ENCODE measurements around the gene C1orf198.

Gene C1orf198

GRCh38 chr1:230844561-230844960, 23.8 kb downstream of the C1orf198 start:
- Histone ChIP-seq H3K4me1 (ENCODE audit: control insufficient read depth, low read depth, low read length) (no peaks in the 10 kb centered on the region), H3K4ac (ENCODE audit: low read depth, low read length) (no peak overlapping the region), H3K4me3 (ENCODE audit: low read length) (no peak overlapping the region), H2AK5ac (ENCODE audit: low read length) (no peak overlapping the region), H2BK15ac (replicated peaks; ENCODE audit: low read depth) (no peak overlapping the region), H3K56ac (ENCODE audit: low read length) (no peak overlapping the region), H2BK120ac (ENCODE audit: low read depth, low read length) (no peak overlapping the region), H3K4me2 (ENCODE audit: low read length) (no peak overlapping the region), H2BK5ac (ENCODE audit: low read length) (no peak overlapping the region), H3K79me2 (ENCODE audit: control insufficient read depth, insufficient read depth, low read length) (no peaks in the 10 kb centered on the region), H3K27ac (ENCODE audit: low read depth, low read length) (no peak overlapping the region), H3K23ac (ENCODE audit: low read length) (no peak overlapping the region), H4K5ac (ENCODE audit: low read length) (no peak overlapping the region), H4K8ac (ENCODE audit: low read depth, low read length) (no peak overlapping the region), H3K18ac (ENCODE audit: low read length) (no peak overlapping the region), H3K36me3 (ENCODE audit: control insufficient read depth, insufficient read depth, low read length) (peaks cover 2% of the 10 kb centered on the region), H3K27me3 (ENCODE audit: insufficient read depth, low read length, poor library complexity) (no peaks in the 10 kb centered on the region), H3K9ac (ENCODE audit: low read length) (no peak overlapping the region), H3K79me1 (ENCODE audit: low read length) (peaks cover 12% of the 10 kb centered on the region)
- WGBS (ENCODE audit: extremely low coverage, insufficient coverage, low lambda C conversion rate): no CpG with 5 or more reads among the region's 4 CpGs
- DNase-seq: no peak

- H3K79me2 ChIP-seq (ENCODE audit: control insufficient read depth, insufficient read depth, low read length): no peaks in the 10 kb centered on the region
- H2BK15ac ChIP-seq (replicated peaks; ENCODE audit: low read depth): no peak overlapping the region
- no peak overlapping the region for H3K56ac ChIP-seq (ENCODE audit: low read length)
- no peak overlapping the region for H3K23ac ChIP-seq (ENCODE audit: low read length)
- H3K79me1 ChIP-seq (ENCODE audit: low read length): peaks cover 7% of the 10 kb centered on the region
- peaks cover 2% of the 10 kb centered on the region for H3K36me3 ChIP-seq (ENCODE audit: control insufficient read depth, insufficient read depth, low read length)
- no peak overlapping the region for H2BK120ac ChIP-seq (ENCODE audit: low read depth, low read length)
- no peak overlapping the region for H3K4ac ChIP-seq (ENCODE audit: low read depth, low read length)
- no peak overlapping the region for H3K18ac ChIP-seq (ENCODE audit: low read length)
- no CpG with 5 or more reads among the region's 28 CpGs for WGBS (ENCODE audit: extremely low coverage, insufficient coverage, low lambda C conversion rate)
- no peak overlapping the region for H3K27ac ChIP-seq (ENCODE audit: low read depth, low read length)
- H3K27me3 ChIP-seq (ENCODE audit: insufficient read depth, low read length, poor library complexity): no peaks in the 10 kb centered on the region
- no peak overlapping the region for H2BK5ac ChIP-seq (ENCODE audit: low read length)
- DNase-seq: no peak
- H3K9ac ChIP-seq (ENCODE audit: low read length): no peak overlapping the region
- H2AK5ac ChIP-seq (ENCODE audit: low read length): no peak overlapping the region
- H3K4me1 ChIP-seq (ENCODE audit: control insufficient read depth, low read depth, low read length): no peaks in the 10 kb centered on the region
- H3K4me2 ChIP-seq (ENCODE audit: low read length): no peak overlapping the region
- no peak overlapping the region for H3K4me3 ChIP-seq (ENCODE audit: low read length)
- no peak overlapping the region for H4K5ac ChIP-seq (ENCODE audit: low read length)
- no peak overlapping the region for H4K8ac ChIP-seq (ENCODE audit: low read depth, low read length)
Observed at GRCh38 chr1:230843503-230844309, 24.6 kb downstream of the C1orf198 start.

DNA sequence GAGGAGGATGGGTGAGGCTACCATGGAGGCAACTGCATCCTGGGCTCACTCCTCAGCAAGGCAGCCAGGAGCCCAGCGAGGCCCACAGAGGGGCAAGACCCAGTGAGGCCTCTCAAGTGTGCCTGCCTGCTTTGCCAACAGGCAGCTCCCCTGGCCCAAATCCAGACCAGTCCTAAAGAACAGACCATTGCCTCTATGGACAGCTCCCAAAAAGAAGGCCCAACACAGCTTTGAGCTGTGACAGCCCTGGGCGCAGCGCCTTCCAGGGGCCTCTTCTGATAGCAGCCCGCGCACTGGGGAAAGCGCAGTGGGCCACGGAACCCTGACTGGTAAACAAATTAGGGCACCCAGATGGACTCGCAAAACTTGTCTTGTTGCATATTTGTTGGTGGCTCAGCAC, 25.5 kb downstream of the C1orf198 start:
- DNase-seq: no peak
- WGBS (ENCODE audit: extremely low coverage, insufficient coverage, low lambda C conversion rate): no CpG with 5 or more reads among the region's 8 CpGs
- no peak overlapping the region for H3K4me3 ChIP-seq (ENCODE audit: low read length)

DNA sequence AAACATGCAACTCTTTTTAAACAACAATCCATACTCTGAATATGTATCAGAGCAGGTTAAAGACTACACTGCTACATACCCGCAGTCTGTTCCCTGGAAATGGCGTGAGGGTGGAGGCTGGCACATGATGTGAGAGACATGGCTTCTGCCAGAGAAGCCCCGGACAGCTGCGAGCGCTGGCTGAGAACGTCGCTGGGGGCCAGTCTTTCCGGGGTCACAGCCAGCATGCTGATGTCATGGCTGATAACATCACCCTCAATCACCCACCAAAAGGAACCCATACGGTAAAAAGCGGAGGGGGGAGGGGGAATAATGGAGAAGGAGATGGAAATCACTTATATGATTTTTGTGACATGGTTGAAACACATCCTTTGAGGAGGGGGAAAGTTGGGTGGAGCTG, 29.1 kb downstream of the C1orf198 start:
- peaks cover 2% of the 10 kb centered on the region for H3K36me3 ChIP-seq (ENCODE audit: control insufficient read depth, insufficient read depth, low read length)

More for the DNA sequence above, 25.5 kb downstream of the C1orf198 start:
- no peak overlapping the region for H3K23ac ChIP-seq (ENCODE audit: low read length)
- no peak overlapping the region for H3K18ac ChIP-seq (ENCODE audit: low read length)
- H3K4ac ChIP-seq (ENCODE audit: low read depth, low read length): no peak overlapping the region
- H3K27me3 ChIP-seq (ENCODE audit: insufficient read depth, low read length, poor library complexity): no peaks in the 10 kb centered on the region
- no peak overlapping the region for H4K8ac ChIP-seq (ENCODE audit: low read depth, low read length)
- H3K79me2 ChIP-seq (ENCODE audit: control insufficient read depth, insufficient read depth, low read length): no peaks in the 10 kb centered on the region
- no peak overlapping the region for H4K5ac ChIP-seq (ENCODE audit: low read length)
- H3K27ac ChIP-seq (ENCODE audit: low read depth, low read length): no peak overlapping the region
- H3K36me3 ChIP-seq (ENCODE audit: control insufficient read depth, insufficient read depth, low read length): peaks cover 2% of the 10 kb centered on the region
- peaks cover 5% of the 10 kb centered on the region for H3K79me1 ChIP-seq (ENCODE audit: low read length)
- H3K4me2 ChIP-seq (ENCODE audit: low read length): no peak overlapping the region
- no peak overlapping the region for H3K56ac ChIP-seq (ENCODE audit: low read length)
- H2AK5ac ChIP-seq (ENCODE audit: low read length): no peak overlapping the region
- no peak overlapping the region for H3K9ac ChIP-seq (ENCODE audit: low read length)
- H2BK15ac ChIP-seq (replicated peaks; ENCODE audit: low read depth): no peak overlapping the region
- no peaks in the 10 kb centered on the region for H3K4me1 ChIP-seq (ENCODE audit: control insufficient read depth, low read depth, low read length)
- H2BK5ac ChIP-seq (ENCODE audit: low read length): no peak overlapping the region
- H2BK120ac ChIP-seq (ENCODE audit: low read depth, low read length): no peak overlapping the region

GRCh38 chr1:230836793-230837192, 31.5 kb downstream of the C1orf198 start:
- H3K79me1 ChIP-seq (ENCODE audit: low read length): peaks cover 2% of the 10 kb centered on the region
- peaks cover 2% of the 10 kb centered on the region for H3K4me1 ChIP-seq (ENCODE audit: control insufficient read depth, low read depth, low read length)
- no peak overlapping the region for H2BK120ac ChIP-seq (ENCODE audit: low read depth, low read length)
- no peak overlapping the region for H4K5ac ChIP-seq (ENCODE audit: low read length)
- H3K27me3 ChIP-seq (ENCODE audit: insufficient read depth, low read length, poor library complexity): no peaks in the 10 kb centered on the region
- H3K4me2 ChIP-seq (ENCODE audit: low read length): no peak overlapping the region
- H2BK15ac ChIP-seq (replicated peaks; ENCODE audit: low read depth): no peak overlapping the region
- no peak overlapping the region for H3K23ac ChIP-seq (ENCODE audit: low read length)
- no peak overlapping the region for H3K56ac ChIP-seq (ENCODE audit: low read length)
- H4K8ac ChIP-seq (ENCODE audit: low read depth, low read length): no peak overlapping the region
- no peak overlapping the region for H3K9ac ChIP-seq (ENCODE audit: low read length)
- H3K18ac ChIP-seq (ENCODE audit: low read length): no peak overlapping the region
- no peak overlapping the region for H3K27ac ChIP-seq (ENCODE audit: low read depth, low read length)
- no peak for DNase-seq
- H3K36me3 ChIP-seq (ENCODE audit: control insufficient read depth, insufficient read depth, low read length): no peaks in the 10 kb centered on the region
- no CpG with 5 or more reads among the region's 5 CpGs for WGBS (ENCODE audit: extremely low coverage, insufficient coverage, low lambda C conversion rate)
- H3K4ac ChIP-seq (ENCODE audit: low read depth, low read length): no peak overlapping the region
- no peaks in the 10 kb centered on the region for H3K79me2 ChIP-seq (ENCODE audit: control insufficient read depth, insufficient read depth, low read length)
- H2BK5ac ChIP-seq (ENCODE audit: low read length): no peak overlapping the region
- no peak overlapping the region for H2AK5ac ChIP-seq (ENCODE audit: low read length)
- no peak overlapping the region for H3K4me3 ChIP-seq (ENCODE audit: low read length)

More for the DNA sequence above, 29.1 kb downstream of the C1orf198 start:
- Histone ChIP-seq H3K18ac (ENCODE audit: low read length) (no peak overlapping the region), H4K8ac (ENCODE audit: low read depth, low read length) (no peak overlapping the region), H3K27ac (ENCODE audit: low read depth, low read length) (no peak overlapping the region), H3K79me2 (ENCODE audit: control insufficient read depth, insufficient read depth, low read length) (no peaks in the 10 kb centered on the region), H3K4ac (ENCODE audit: low read depth, low read length) (no peak overlapping the region), H3K9ac (ENCODE audit: low read length) (no peak overlapping the region), H3K4me1 (ENCODE audit: control insufficient read depth, low read depth, low read length) (peaks cover 2% of the 10 kb centered on the region), H2BK120ac (ENCODE audit: low read depth, low read length) (no peak overlapping the region), H3K23ac (ENCODE audit: low read length) (no peak overlapping the region), H3K56ac (ENCODE audit: low read length) (no peak overlapping the region), H2BK5ac (ENCODE audit: low read length) (no peak overlapping the region), H4K5ac (ENCODE audit: low read length) (no peak overlapping the region), H3K79me1 (ENCODE audit: low read length) (peaks cover 2% of the 10 kb centered on the region), H3K4me2 (ENCODE audit: low read length) (no peak overlapping the region), H2AK5ac (ENCODE audit: low read length) (no peak overlapping the region), H3K27me3 (ENCODE audit: insufficient read depth, low read length, poor library complexity) (no peaks in the 10 kb centered on the region), H2BK15ac (replicated peaks; ENCODE audit: low read depth) (no peak overlapping the region), H3K4me3 (ENCODE audit: low read length) (no peak overlapping the region)
- DNase-seq: no peak
- WGBS (ENCODE audit: extremely low coverage, insufficient coverage, low lambda C conversion rate): no CpG with 5 or more reads among the region's 10 CpGs

- Histone ChIP-seq H2BK15ac (replicated peaks; ENCODE audit: low read depth) (no peak overlapping the region), H3K79me2 (ENCODE audit: control insufficient read depth, insufficient read depth, low read length) (no peaks in the 10 kb centered on the region), H2BK5ac (ENCODE audit: low read length) (no peak overlapping the region), H3K36me3 (ENCODE audit: control insufficient read depth, insufficient read depth, low read length) (no peaks in the 10 kb centered on the region), H3K9ac (ENCODE audit: low read length) (no peak overlapping the region), H3K79me1 (ENCODE audit: low read length) (no peaks in the 10 kb centered on the region), H3K27me3 (ENCODE audit: insufficient read depth, low read length, poor library complexity) (no peaks in the 10 kb centered on the region), H2AK5ac (ENCODE audit: low read length) (no peak overlapping the region), H4K8ac (ENCODE audit: low read depth, low read length) (no peak overlapping the region), H3K4me2 (ENCODE audit: low read length) (no peak overlapping the region), H3K18ac (ENCODE audit: low read length) (no peak overlapping the region), H4K5ac (ENCODE audit: low read length) (no peak overlapping the region), H3K4me1 (ENCODE audit: control insufficient read depth, low read depth, low read length) (peaks cover 2% of the 10 kb centered on the region), H3K27ac (ENCODE audit: low read depth, low read length) (no peak overlapping the region), H3K56ac (ENCODE audit: low read length) (no peak overlapping the region), H3K23ac (ENCODE audit: low read length) (no peak overlapping the region), H3K4me3 (ENCODE audit: low read length) (no peak overlapping the region), H3K4ac (ENCODE audit: low read depth, low read length) (no peak overlapping the region), H2BK120ac (ENCODE audit: low read depth, low read length) (no peak overlapping the region)
- no peak for DNase-seq
- no CpG with 5 or more reads among the region's 5 CpGs for WGBS (ENCODE audit: extremely low coverage, insufficient coverage, low lambda C conversion rate)
Observed at GRCh38 chr1:230836347-230836746, 32.0 kb downstream of the C1orf198 start.

All from mesendoderm (in vitro differentiated cells).